Ishikawa (cell line): Measurements from ENCODE around the gene MAP1S.

Experiments used
- CEBPB ChIP-seq: IDR thresholded peaks from 2 replicates; pipeline ENCODE4 v1.6.1; 2012
- CREB1 ChIP-seq: IDR thresholded peaks from 2 replicates; pipeline ENCODE4 v1.6.1; 2012; ENCODE audit warnings: low read depth
- EGR1 ChIP-seq: IDR thresholded peaks from 2 replicates; pipeline ENCODE4 v1.6.1; 2012
- EP300 ChIP-seq: IDR thresholded peaks from 2 replicates; pipeline ENCODE4 v1.6.1; 2012; ENCODE audit warnings: borderline replicate concordance
- FOXM1 ChIP-seq: IDR thresholded peaks from 2 replicates; pipeline ENCODE4 v1.6.1; 2012; ENCODE audit warnings: low read depth, borderline replicate concordance
- NFIC ChIP-seq: IDR thresholded peaks from 2 replicates; pipeline ENCODE4 v1.6.1; 2012
- RAD21 ChIP-seq: IDR thresholded peaks from 2 replicates; pipeline ENCODE4 v1.6.1; 2012; ENCODE audit warnings: low read depth
- TAF1 ChIP-seq: IDR thresholded peaks from 2 replicates; pipeline ENCODE4 v1.6.1; 2012; ENCODE audit warnings: low read depth, mild to moderate bottlenecking
- TCF12 ChIP-seq: IDR thresholded peaks from 2 replicates; pipeline ENCODE4 v1.6.1; 2012; ENCODE audit warnings: low read depth
- TEAD4 ChIP-seq: IDR thresholded peaks from 2 replicates; pipeline ENCODE4 v1.6.1; 2012
- YY1 ChIP-seq: IDR thresholded peaks from 2 replicates; pipeline ENCODE4 v1.6.1; 2012; ENCODE audit warnings: low read depth
- ZBTB7A ChIP-seq: IDR thresholded peaks from 2 replicates; pipeline ENCODE4 v1.6.1; 2012; ENCODE audit warnings: low read depth
- TF ChIP-seq, protein P1 (sequence below): IDR thresholded peaks from 2 replicates; pipeline ENCODE4 v1.6.1; 2012
- TF ChIP-seq, protein P2 (sequence below): IDR thresholded peaks from 2 replicates; pipeline ENCODE4 v1.6.1; 2012
- TF ChIP-seq, protein P3 (sequence below): IDR thresholded peaks from 2 replicates; pipeline ENCODE4 v1.6.1; 2012; ENCODE audit warnings: low read depth, mild to moderate bottlenecking

The MAP1S gene

DNA sequence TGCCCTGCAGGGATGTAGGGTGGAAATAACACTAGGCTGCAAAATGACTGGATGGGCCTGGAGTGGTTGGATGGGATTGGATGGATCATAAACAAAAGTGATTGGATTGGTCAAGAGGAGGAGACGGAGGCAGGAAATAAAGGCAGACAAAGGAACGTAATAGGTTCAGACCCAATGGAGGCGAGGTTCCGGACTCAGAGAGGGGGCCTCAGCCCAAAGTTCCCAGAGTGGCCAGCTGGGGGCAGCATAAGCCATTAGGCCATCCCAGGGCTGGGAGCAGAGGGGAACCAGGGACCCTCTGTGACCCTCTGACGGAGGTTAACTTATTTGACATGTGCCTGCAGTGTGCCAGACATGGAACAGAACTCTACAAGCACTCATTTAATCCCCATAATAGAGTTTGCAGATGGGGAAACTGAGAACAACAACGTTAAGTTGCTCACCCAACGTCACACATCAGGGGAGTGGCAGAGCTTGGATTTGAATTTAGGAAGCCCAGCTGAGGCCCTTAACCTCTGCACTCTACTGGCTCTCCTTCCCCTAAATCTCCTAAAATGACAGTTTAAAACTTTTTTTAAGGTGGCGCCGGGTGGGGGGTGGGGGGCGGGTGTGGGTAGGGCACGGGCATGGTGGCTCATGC lies 15.3 kb upstream of the MAP1S start:
- no peak for TF ChIP-seq CREB1
- peak; percentile 70 for TF ChIP-seq RAD21

DNA sequence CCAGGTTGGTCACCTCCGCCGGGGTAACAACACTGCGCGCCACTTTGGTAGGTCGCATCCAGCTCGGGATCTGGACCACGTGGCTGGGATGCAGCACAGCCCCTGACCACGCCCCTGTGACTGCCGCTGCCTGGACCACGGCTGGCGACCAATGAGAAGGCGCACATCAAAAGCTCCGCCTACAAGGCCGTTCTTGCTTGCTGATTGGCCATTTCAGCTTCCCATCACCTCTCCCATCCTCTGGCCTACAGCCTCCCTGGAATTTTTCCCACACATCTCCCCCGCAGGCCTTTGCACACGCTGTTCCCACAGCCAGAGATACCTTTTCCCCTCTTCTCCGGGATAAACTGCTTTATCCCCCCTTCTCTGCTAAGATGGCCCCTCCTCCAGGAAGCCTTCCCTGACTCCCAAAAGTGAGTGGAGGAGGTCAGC lies 12.5 kb upstream of the MAP1S start:
- no peak for TF ChIP-seq NFIC
- TF ChIP-seq RAD21: no peak
- TF ChIP-seq TEAD4: no peak; the same call in 1 of the 2 replicates
- TF ChIP-seq, protein P1, sequence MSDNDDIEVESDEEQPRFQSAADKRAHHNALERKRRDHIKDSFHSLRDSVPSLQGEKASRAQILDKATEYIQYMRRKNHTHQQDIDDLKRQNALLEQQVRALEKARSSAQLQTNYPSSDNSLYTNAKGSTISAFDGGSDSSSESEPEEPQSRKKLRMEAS: peak; percentile 79; the same call in 1 of the 2 replicates
- TF ChIP-seq, protein P2, sequence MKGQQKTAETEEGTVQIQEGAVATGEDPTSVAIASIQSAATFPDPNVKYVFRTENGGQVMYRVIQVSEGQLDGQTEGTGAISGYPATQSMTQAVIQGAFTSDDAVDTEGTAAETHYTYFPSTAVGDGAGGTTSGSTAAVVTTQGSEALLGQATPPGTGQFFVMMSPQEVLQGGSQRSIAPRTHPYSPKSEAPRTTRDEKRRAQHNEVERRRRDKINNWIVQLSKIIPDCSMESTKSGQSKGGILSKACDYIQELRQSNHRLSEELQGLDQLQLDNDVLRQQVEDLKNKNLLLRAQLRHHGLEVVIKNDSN: peak; percentile 84
- TF ChIP-seq ZBTB7A: no peak

DNA sequence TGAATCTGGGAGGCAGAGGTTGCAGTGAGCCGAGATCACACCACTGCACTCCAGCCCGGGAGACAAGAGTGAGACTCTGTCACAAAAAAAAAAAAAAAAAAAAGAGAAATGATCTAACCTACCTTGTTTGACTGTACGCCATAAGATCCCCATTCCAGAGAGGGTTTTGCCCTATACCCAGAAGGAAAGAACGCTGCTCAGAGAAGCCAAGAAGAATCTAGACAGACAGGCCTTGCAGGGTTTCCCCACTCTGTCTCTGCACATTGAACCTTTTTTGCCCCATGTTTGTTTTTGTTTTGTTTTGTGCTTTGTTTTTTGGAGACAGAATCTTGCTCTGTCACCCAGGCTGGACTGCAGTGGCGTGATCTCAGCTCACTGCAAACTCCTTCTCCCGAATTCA lies 7.4 kb upstream of the MAP1S start:
- TF ChIP-seq YY1 (no peak), TEAD4 (no peak), EGR1 (no peak), ZBTB7A (no peak), RAD21 (no peak), FOXM1 (no peak), TAF1 (no peak), TCF12 (no peak), CREB1 (no peak), NFIC (no peak), EP300 (no peak), CEBPB (no peak)
- TF ChIP-seq, protein P3, sequence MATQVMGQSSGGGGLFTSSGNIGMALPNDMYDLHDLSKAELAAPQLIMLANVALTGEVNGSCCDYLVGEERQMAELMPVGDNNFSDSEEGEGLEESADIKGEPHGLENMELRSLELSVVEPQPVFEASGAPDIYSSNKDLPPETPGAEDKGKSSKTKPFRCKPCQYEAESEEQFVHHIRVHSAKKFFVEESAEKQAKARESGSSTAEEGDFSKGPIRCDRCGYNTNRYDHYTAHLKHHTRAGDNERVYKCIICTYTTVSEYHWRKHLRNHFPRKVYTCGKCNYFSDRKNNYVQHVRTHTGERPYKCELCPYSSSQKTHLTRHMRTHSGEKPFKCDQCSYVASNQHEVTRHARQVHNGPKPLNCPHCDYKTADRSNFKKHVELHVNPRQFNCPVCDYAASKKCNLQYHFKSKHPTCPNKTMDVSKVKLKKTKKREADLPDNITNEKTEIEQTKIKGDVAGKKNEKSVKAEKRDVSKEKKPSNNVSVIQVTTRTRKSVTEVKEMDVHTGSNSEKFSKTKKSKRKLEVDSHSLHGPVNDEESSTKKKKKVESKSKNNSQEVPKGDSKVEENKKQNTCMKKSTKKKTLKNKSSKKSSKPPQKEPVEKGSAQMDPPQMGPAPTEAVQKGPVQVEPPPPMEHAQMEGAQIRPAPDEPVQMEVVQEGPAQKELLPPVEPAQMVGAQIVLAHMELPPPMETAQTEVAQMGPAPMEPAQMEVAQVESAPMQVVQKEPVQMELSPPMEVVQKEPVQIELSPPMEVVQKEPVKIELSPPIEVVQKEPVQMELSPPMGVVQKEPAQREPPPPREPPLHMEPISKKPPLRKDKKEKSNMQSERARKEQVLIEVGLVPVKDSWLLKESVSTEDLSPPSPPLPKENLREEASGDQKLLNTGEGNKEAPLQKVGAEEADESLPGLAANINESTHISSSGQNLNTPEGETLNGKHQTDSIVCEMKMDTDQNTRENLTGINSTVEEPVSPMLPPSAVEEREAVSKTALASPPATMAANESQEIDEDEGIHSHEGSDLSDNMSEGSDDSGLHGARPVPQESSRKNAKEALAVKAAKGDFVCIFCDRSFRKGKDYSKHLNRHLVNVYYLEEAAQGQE: no peak
- TF ChIP-seq, protein P2: no peak
- TF ChIP-seq, protein P1: no peak

DNA sequence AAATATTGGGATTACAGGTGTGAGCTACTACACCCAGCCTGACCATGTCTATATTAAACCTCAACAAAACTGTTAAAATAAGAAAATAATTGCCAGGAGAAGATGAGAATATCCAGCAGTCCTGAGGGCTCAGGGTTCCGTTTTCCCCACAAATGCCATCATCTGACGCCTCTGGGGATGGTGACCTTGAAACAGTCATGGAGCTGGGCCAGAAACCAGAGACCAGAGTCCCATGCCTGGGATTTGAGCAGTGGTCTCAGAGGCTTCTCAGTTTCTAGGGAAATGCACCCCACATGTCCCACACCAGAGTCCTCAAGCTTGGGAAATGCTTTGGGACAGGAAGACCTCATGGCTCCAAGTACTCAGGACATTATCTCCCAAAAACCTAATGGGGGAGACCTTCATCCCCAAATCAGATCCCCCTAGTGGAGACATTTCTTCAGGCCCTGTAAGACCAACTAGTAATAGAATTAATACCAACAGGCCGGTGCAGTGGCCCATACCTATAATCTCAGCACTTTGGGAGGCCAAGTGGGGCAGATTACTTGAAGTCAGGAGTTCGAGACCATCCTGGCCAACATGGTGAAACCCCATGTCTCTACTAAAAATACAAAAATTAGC lies 2.9 kb upstream of the MAP1S start:
- no peak for TF ChIP-seq TCF12
- TF ChIP-seq TAF1: no peak
- TF ChIP-seq NFIC: no peak
- TF ChIP-seq FOXM1: no peak
- no peak for TF ChIP-seq TEAD4
- TF ChIP-seq CEBPB: no peak

DNA sequence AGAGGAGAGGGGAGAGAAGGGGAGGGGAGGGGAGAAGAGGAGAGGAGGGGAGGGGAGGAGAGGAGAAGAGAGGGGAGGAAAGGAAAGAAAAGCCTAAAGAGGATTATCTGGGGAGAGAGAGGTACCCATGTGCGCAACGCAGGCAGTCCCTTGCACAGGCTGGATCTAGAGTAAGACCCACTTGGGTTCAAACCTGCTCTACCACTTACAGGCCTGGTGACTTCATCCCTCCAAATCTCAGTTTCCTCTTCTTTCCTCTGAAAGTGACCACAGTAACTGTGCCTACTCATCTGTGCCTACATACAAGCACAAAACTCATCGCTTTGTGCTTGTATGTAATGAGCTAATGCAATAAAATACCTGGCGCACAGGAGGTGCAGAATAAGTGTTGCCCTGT lies 732 bp upstream of the MAP1S start:
- no peak for TF ChIP-seq FOXM1
- TF ChIP-seq RAD21: no peak
- no peak for TF ChIP-seq EP300
- TF ChIP-seq ZBTB7A: no peak

DNA sequence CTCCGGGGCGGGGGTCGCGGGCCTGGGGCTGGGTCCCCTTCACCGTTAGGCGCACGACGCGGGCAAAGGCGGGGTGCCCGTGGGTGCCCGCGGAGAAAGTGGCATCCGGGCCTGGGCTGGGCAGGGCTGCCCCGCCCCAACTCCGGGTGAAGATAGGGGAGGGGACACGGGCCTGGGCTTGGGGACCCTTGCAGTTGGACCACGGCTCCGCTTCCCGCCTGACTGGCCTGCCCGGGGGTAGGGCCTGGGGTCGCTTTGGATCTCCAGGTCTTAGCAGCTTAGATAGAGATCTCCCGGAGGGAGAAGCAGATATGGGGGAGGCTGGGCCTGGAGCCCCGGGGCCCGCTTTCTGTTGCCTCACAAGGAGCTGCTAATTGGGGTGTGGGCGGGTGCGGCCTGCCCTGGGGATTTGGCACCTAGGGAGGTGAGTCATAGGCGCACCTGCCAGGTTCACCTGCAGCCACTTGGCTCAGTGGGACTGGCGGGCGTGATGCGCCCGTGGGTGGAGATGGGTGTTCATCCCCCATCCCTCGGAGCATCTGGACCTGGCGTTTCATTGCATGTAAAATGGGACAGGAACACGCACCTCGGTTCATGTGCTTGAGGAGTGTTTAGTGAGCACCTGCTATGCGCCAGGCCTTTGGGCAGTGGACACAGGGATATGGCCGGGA lies 585 bp downstream of the MAP1S start:
- no peak for TF ChIP-seq CREB1
- TF ChIP-seq RAD21: no peak
- TF ChIP-seq, protein P1: no peak
- TF ChIP-seq, protein P2: no peak
- no peak for TF ChIP-seq FOXM1
- TF ChIP-seq CEBPB: no peak; the same call in 1 of the 2 replicates
- no peak for TF ChIP-seq EP300
- no peak for TF ChIP-seq TEAD4
- TF ChIP-seq TAF1: no peak
- peak; percentile 89 for TF ChIP-seq NFIC
- 0 out of 2 replicates have a peak, but pooled peaks have one; percentile 3 for TF ChIP-seq ZBTB7A
- peak; percentile 89 for TF ChIP-seq EGR1
- TF ChIP-seq TCF12: peak; percentile 87
- no peak for TF ChIP-seq YY1
- TF ChIP-seq, protein P3: no peak
